IPS DF 6.9 (cell line): Measurements from ENCODE around the gene MORF4L2.
"Not testable (repeated sequence)": the region's sequence is repeated elsewhere in the genome, so short reads cannot be mapped to it uniquely, and the experiment has no call there.

Experiments used
- DNase-seq: peaks from one replicate; pipeline ENCODE4 v3.0.0-alpha.2; 2013; ENCODE audit warnings: low read depth, low spot score
- H3K27ac ChIP-seq: one replicate; pipeline ENCODE4 v1.5.1; 2013; ENCODE audit warnings: low read length, control low read depth
- H3K27me3 ChIP-seq: 2 replicates; pipeline ENCODE4 v1.6.1; 2013; ENCODE audit warnings: mild to moderate bottlenecking, low read length; ENCODE audit not compliant: control insufficient read depth, insufficient read depth
- H3K36me3 ChIP-seq: 2 replicates; pipeline ENCODE4 v1.6.1; 2013; ENCODE audit warnings: low read length; ENCODE audit not compliant: control insufficient read depth, insufficient read depth
- H3K4me1 ChIP-seq: 2 replicates; pipeline ENCODE4 v1.6.1; 2013; ENCODE audit warnings: low read length; ENCODE audit not compliant: control insufficient read depth, insufficient read depth
- H3K4me3 ChIP-seq: 2 replicates; pipeline ENCODE4 v1.5.1; 2013; ENCODE audit warnings: mild to moderate bottlenecking, low read length
- H3K9me3 ChIP-seq: 2 replicates; pipeline ENCODE4 v1.6.1; 2013; ENCODE audit warnings: low read length, inconsistent platforms; ENCODE audit not compliant: control insufficient read depth, insufficient read depth
- WGBS: extraction: QIAGEN DNeasy Blood & Tissue Kit; methylation state at CpG from one replicate; pipeline ENCODE4 v1.1.7; 2013; ENCODE audit warnings: mixed read lengths, missing lambda C conversion rate; ENCODE audit not compliant: insufficient read length, insufficient coverage; 5-methylcytosine and 5-hydroxymethylcytosine counted together

The MORF4L2 gene

DNA sequence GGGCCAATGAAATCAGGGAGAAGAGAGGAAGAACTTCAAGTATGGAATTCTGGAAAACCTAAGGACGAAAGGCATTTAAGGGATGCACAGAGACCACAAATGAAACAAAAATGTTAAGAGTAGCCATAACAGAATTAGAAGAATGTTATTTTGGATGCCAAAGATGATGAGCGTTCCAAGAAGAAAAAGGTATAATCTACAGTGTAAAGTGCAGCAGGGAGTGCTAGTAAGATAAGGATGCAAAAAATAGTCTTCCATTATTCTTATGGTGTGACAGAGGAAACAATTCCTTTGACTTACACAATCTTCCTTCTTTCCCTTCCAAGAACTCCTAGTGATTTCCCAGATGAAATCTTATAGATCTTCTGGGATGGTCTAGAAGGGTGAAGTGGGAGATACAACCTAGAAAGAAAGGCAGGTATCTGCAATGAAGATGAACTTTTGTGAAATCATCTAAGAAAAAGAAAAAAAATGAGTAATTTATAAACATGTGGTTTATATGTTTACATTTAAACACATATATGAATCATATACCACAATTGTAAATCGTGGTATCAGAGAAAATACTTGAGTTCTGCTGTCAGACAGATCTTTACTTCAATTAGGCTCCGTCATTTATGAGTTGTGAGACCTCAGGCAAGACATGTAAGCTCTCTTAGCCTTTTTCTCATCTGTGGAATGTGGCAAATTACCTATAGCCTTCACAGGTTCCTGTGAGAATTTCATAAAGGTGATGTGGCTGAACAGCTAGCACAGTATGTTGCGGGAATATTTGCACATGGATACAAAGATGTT, 8.1 kb downstream of the MORF4L2 start:
- Histone ChIP-seq H3K27ac (no peak overlapping the region), H3K36me3 (peaks cover 7% of the 10 kb centered on the region; the same call in 1 of the 2 replicates), H3K27me3 (no peaks in the 10 kb centered on the region), H3K4me3 (no peak overlapping the region), H3K4me1 (no peaks in the 10 kb centered on the region), H3K9me3 (no peaks in the 10 kb centered on the region)
- no peak for DNase-seq
- no CpG with 5 or more reads among the region's 5 CpGs for WGBS

DNA sequence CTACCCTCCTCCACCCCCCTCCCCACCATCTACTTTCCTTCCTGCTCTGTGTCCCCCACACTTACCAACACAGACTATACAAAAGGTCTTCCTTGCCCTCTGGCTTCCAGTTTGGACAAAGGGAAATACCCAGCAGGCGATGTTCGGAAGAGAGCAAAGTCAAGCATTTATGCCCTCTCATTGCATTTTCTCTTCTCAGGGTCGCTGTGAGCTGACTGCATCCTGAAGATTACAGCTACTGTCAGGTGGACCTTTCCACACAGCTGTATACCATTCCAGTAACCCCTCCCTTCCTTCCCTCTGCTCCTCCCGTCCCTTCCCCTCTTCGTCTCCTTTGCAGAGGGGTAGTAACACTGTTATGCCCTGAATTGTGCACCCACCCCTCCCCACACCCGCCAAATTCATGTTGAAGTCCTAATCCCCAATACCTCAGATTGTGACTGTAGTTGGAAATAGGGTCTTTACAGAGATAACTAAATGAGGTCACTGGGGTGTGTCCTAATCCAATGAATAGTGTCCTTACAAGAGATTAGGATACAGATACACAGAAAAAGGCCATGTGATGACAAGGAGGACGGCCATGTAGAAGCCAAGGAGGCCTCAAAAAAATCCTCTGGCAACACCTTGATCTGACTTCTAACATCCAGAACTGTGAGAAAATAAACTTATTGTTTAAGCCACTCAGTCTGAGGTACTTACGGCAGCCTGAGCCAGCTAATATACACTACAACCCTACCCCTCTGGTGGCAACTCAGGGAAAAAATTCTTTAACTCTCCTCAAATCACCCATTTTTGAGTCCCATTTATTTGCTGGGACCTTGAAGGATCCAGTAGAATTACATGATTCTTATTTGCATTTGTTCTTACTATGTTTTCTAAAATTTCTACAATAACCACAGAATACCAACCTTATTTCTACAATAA, 11.7 kb downstream of the MORF4L2 start:
- no CpG with 5 or more reads among the region's 8 CpGs for WGBS
- H3K4me1 ChIP-seq = no peaks in the 10 kb centered on the region
- no peaks in the 10 kb centered on the region for H3K27me3 ChIP-seq
- DNase-seq = no peak
- H3K27ac ChIP-seq = no peak overlapping the region
- peaks cover 4% of the 10 kb centered on the region; the same call in 1 of the 2 replicates for H3K36me3 ChIP-seq
- H3K4me3 ChIP-seq = no peak overlapping the region
- no peaks in the 10 kb centered on the region for H3K9me3 ChIP-seq

DNA sequence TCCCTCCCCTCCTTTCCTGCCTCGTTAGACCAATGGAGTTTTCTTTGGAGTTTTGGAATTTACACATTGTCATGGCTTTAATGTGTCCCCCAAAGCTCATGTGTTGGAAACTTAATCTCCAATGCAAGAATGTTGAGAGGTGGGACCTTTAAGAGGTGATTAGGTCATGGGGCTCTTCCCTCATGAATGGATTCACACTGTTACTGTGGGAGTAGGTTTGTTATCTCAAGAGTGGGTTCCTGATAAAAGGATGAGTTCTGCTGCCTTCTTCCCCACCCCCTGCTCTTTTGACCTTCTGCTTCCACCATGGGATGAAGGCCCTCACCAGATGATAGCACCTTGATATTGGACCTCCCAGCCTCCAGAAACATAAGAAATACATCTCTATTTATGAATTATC, 16.8 kb downstream of the MORF4L2 start:
- DNase-seq = no peak
- no peak overlapping the region for H3K27ac ChIP-seq
- WGBS = no CpG with 5 or more reads among the region's 1 CpG
- H3K27me3 ChIP-seq = no peaks in the 10 kb centered on the region
- H3K9me3 ChIP-seq = no peaks in the 10 kb centered on the region
- no peak overlapping the region for H3K4me3 ChIP-seq
- no peaks in the 10 kb centered on the region for H3K4me1 ChIP-seq
- no peaks in the 10 kb centered on the region for H3K36me3 ChIP-seq

DNA sequence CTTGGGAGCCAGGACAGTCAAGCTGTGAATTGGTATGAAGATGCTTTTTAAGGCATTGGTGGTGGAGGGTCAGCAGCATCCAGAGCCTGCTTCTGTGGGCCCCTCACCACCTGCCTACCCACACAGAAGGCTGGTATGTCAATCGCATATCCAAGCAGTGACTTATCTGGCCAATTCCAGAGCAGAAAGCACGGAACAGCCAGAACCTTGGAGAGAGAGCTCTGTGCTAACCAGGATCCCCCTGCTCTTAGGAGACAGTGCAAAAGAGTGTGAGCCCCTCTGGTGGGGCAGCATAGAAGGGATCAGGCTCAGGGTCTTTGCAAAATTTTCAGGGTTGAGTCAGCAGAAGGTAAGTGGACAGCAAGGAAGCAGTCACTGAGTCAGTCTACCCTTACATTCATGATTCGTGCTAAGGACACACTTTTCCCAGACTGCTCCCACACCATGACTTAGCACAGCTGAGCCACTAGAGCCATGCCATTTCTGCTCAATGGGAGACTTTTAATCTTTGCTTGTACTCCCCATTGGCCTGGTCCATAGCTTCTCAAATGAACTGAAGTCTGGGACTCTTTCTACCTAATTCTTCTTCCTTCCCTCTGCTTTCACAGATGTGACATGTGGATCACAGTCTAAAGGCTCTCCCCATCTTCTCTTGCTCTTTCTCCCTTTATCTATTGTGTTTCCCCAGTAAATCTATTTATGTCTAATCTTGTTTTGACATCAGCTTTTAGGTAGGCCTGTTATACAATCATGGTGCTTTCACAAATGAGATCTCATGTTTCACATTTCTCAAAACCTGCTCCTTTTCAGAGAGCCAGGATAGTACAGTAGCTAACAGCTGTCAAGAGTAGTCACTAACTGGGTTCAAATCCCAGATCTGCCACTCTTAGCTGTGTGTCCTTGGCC, 20.0 kb downstream of the MORF4L2 start:
- WGBS = no CpG with 5 or more reads among the region's 3 CpGs
- H3K9me3 ChIP-seq = no peaks in the 10 kb centered on the region
- H3K4me3 ChIP-seq = no peak overlapping the region
- no peak overlapping the region for H3K27ac ChIP-seq
- no peaks in the 10 kb centered on the region; the same call in 1 of the 2 replicates for H3K4me1 ChIP-seq
- H3K27me3 ChIP-seq = no peaks in the 10 kb centered on the region
- no peaks in the 10 kb centered on the region for H3K36me3 ChIP-seq
- no peak for DNase-seq

DNA sequence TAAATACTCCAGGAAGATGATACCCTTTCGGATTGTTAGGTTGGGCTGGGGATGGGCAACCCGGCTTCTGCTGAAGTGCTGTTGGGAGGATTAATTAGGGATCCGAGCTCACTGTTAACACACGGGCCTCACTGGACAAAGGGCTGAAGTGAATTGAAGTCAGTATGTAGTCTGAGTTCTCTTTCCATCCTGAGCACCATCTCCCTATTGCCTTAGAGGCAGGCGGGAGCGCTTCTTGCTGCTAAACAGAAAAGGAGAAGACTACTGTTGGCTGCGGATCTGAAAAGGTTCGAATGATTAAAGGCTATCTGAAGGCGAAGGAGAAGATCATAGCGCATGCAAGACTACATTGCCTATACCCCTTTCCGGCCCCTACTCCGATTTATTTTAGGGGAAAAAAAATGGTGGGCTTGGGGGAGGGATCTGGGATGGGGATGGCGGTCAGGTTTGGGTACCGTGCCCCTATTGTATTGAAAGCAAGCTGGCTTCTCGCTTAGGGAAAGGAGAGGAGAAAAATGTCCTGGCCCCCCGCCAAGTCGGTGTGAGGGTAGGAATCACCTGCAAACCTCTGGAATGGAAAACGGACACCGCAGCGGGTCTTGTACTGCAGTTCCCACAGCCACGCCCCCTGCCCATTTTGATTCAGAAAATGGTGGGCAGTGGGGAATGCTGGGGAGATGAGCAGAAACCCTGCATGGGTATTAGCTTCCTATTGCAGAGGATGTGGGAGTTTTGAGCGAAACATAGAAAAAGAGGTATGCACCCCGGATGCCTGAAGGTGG, 22.3 kb downstream of the MORF4L2 start:
- DNase-seq = no peak
- no peaks in the 10 kb centered on the region; the same call in 1 of the 2 replicates for H3K4me1 ChIP-seq
- WGBS = no CpG with 5 or more reads among the region's 23 CpGs

DNA sequence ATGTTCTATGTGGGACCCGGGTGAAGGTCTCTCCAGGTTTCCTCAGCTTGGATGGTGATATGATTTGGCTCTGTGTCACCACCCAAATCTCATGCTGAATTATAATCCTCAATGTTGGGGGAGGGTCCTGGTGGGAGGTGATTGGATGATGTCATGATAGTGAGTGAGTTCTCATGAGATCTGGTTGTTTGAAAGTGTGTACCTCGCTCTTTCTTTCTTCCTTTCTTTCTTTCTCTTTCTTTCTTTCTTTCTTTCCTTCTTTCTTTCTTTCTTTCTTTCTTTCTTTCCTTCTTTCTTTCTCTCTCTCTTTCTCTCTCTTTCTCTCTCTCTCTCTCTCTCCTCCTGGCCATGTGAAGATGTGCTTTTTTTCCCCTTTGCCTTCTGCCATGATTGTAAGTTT, 27.0 kb downstream of the MORF4L2 start:
- H3K27me3 ChIP-seq, DNase-seq, H3K4me3 ChIP-seq, H3K27ac ChIP-seq, H3K36me3 ChIP-seq, H3K4me1 ChIP-seq, H3K9me3 ChIP-seq: not testable (repeated sequence)
- no CpG with 5 or more reads among the region's 2 CpGs for WGBS

More for the DNA sequence above, 22.3 kb downstream of the MORF4L2 start:
- Histone ChIP-seq H3K4me3 (no peak overlapping the region), H3K27ac (no peak overlapping the region), H3K36me3 (no peaks in the 10 kb centered on the region), H3K9me3 (no peaks in the 10 kb centered on the region), H3K27me3 (no peaks in the 10 kb centered on the region)

DNA sequence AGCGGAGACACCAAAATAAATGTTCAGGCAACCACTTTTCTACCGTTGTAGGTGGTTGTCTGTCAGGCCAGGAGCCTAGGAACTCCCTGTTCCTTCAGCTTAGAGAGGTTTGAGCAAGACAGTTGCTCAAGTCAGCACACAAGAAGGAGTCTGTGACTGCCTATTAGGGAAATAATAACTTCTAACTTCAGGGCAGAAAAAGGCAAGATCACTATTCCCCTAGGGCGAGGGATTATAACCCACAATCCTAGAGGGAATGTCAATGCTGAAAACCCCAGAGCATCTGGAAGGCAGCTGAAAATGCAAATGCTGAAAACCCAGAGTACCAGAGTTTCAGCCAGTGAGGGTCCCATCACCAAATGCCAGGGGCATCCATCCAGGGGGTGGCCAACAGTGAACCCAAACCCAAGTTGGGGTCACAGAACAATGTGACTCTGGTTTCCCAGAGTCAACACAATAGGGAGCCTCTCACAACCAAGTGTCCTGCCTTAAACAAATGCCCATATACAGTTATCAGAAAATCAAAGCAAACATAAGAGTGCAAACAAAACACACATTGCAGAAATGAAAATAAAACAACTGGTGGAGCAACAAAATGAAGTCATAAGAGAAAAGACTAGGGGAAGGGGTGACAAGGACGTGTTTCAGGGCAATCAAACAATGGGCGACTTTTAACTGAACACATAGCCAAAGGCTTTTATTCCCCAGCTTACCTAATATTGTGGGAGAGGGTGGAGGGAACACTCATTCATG, 27.6 kb downstream of the MORF4L2 start:
- Histone ChIP-seq H3K27ac (no peak overlapping the region), H3K4me3 (no peak overlapping the region), H3K4me1 (no peaks in the 10 kb centered on the region), H3K36me3 (no peaks in the 10 kb centered on the region), H3K9me3 (no peaks in the 10 kb centered on the region), H3K27me3 (no peaks in the 10 kb centered on the region)
- no peak for DNase-seq
- WGBS = no CpG with 5 or more reads among the region's 5 CpGs

DNA sequence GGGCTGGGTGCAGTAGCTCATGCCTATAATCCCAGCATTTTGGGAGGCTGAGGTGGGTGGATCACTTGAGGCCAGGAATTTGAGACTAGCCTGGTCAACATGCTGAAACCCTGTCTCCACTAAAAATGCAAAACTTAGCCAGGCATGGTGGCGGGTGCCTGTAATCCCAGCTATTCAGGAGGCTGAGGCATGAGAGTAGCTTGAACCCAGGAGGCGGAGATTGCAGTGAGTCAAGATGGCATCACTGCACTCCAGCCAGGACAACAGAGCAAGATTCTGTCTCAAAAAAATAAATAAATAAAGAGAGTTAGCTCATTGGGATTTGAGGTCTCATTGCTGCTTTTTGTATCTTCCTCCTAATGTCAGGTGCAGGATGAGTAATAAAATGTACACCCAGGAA, 29.4 kb downstream of the MORF4L2 start:
- H3K36me3 ChIP-seq, H3K27ac ChIP-seq: not testable (repeated sequence)
- no CpG with 5 or more reads among the region's 2 CpGs for WGBS

DNA sequence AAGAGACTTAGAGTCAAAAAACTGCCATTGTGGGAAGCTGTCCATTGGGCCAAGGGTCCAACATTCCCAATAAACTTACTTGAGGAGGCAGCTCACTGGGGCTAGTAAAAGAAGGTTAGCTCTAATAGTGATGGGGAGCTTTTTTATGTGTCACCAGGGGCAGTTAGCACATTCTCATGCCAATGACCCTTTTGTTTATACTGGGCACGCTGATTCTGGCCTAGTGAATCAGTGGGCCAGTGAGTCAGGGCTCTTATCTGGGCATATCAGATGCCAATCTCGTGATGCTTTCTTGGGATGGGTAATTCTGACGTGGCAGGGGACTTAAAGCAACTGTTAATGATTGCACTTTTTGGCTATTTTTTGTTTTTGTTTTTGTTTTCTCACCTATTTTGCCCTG, 29.9 kb downstream of the MORF4L2 start:
- Histone ChIP-seq H3K27ac (no peak overlapping the region), H3K27me3 (no peaks in the 10 kb centered on the region), H3K4me1 (no peaks in the 10 kb centered on the region), H3K9me3 (no peaks in the 10 kb centered on the region), H3K36me3 (no peaks in the 10 kb centered on the region), H3K4me3 (no peak overlapping the region)
- no peak for DNase-seq
- WGBS = no CpG with 5 or more reads among the region's 3 CpGs

More for the DNA sequence above, 29.4 kb downstream of the MORF4L2 start:
- H3K4me1 ChIP-seq, H3K4me3 ChIP-seq, H3K9me3 ChIP-seq, H3K27me3 ChIP-seq, DNase-seq: not testable (repeated sequence)
